Mucosa of descending colon (tissue), 3 donors: ENCODE measurements around the gene SCN4A. TPM values are rescaled to one million over a fixed set of nuclear protein-coding genes. Genes with fewer than 3 reads are reported as not detected.

Source experiments
- ATAC-seq: fragments of 200-7000 bp; cut with Tn5 transposase; one replicate; pipeline ENCODE4 v1.9.1; 2020; ENCODE audit warnings: mild to moderate bottlenecking, moderate library complexity
- DNase-seq, 3 donors: peaks; one replicate each; pipeline ENCODE4 v3.0.0-alpha.2; 2020
- H3K36me3 ChIP-seq: fragments of 200-600 bp; one replicate; pipeline ENCODE4 v1.8.0; 2021; ENCODE audit warnings: low read depth, mild to moderate bottlenecking
- H3K4me1 ChIP-seq: fragments of 200-600 bp; one replicate; pipeline ENCODE4 v1.8.0; 2021; ENCODE audit warnings: low read depth, mild to moderate bottlenecking
- H3K4me3 ChIP-seq: fragments of 200-600 bp; one replicate; pipeline ENCODE4 v1.8.0; 2021; ENCODE audit warnings: mild to moderate bottlenecking
- H3K9me3 ChIP-seq: fragments of 200-600 bp; one replicate; pipeline ENCODE4 v1.8.0; 2021; ENCODE audit warnings: mild to moderate bottlenecking
- intact Hi-C, 2 donors: fragments of 100-400 bp; cut with DNase I in 1 of 2; cut with micrococcal nuclease in 1 of 2; formaldehyde crosslinking; loops; one replicate each; pipeline versions ENCODE4 v1.11.0 to v1.11.1; 2022; cut with DNase I, micrococcal nuclease
- total RNA-seq, 3 donors: library from RNA; stranded (reverse); fragmentation: NEBNext Ultra II Directional in 2 of 3; extraction: Animal tissue kit (Norgen Biotek cat#: 25700) in 2 of 3; gene quantifications; one replicate each; pipeline versions ENCODE4 v1.2.1 to v1.2.4, GENCODE V29; 2021 to 2023
- TF ChIP-seq, protein P1 (sequence below): fragments of 200-600 bp; IDR thresholded peaks from one replicate; pipeline ENCODE4 v1.8.0; 2022; ENCODE audit warnings: antibody characterized with exemption, mild to moderate bottlenecking
- donor health status: DM: no; HTN: no; CAD: no; lungs with moderate emphysema.
- donor health status: DM: no; HTN: no; CAD: no.
- donor health status: DM: no; HTN: yes; CAD: no.

The SCN4A gene
- total RNA-seq, 3 donors from 2014 or later, result 0.10 to 0.75 (median 0.22) TPM

DNA sequence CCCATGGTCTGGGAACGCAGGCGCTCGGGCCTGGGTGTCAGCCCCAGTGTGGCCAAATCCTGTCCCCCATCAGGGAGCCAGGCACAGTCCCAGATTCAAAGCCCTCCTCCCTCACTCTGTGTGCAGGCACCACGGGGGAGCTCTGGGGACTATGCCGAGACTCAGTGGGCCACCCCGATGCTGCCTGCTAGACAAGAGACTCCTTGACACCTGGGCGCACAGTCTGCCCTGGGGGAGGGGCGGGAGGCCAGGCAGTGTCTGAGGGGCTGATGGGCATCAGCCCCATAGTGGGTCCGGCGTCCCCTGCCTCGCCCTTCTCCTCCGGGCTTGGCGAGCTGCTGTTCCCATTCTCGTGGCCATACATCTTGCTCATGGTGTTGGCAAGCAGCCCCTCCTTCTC is 32.1 kb downstream of the SCN4A start:
- intact Hi-C loops, result loop anchor here in 1 of 2 donors (10.0 kb wide), 1 partner anchor 84 kb away; the partner anchor contains the start of gene ICAM2
- no peak for ATAC-seq
- TF ChIP-seq, protein P1, sequence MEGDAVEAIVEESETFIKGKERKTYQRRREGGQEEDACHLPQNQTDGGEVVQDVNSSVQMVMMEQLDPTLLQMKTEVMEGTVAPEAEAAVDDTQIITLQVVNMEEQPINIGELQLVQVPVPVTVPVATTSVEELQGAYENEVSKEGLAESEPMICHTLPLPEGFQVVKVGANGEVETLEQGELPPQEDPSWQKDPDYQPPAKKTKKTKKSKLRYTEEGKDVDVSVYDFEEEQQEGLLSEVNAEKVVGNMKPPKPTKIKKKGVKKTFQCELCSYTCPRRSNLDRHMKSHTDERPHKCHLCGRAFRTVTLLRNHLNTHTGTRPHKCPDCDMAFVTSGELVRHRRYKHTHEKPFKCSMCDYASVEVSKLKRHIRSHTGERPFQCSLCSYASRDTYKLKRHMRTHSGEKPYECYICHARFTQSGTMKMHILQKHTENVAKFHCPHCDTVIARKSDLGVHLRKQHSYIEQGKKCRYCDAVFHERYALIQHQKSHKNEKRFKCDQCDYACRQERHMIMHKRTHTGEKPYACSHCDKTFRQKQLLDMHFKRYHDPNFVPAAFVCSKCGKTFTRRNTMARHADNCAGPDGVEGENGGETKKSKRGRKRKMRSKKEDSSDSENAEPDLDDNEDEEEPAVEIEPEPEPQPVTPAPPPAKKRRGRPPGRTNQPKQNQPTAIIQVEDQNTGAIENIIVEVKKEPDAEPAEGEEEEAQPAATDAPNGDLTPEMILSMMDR, result no peak
- H3K4me1 ChIP-seq, result no peaks in the 10 kb centered on the region
- no peaks in the 10 kb centered on the region for H3K9me3 ChIP-seq
- H3K36me3 ChIP-seq, result no peaks in the 10 kb centered on the region
- no peak overlapping the region for H3K4me3 ChIP-seq
- DNase-seq, result no peak

DNA sequence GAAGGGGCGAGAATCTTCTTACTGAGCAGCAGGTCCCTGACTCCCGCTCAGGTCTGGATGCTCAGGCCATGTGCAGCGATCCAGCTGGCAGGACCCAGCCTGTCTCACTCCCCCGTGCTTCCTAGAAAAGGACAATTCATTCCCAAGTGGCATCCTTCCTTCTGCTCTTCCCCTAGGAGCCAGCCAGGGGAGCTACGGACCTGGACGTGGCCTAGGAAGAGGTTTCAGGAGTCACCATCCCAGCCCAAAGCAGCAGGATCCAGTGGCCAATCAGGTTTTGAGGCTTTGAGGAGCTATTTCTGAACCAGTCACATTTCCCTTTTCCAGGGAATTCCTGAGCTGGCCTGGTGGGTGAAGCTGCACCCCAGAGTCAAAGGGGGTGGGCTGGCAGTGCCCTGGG is 32.8 kb downstream of the SCN4A start:
- no peaks in the 10 kb centered on the region for H3K4me1 ChIP-seq
- ATAC-seq (no peak), DNase-seq (no peak)
- H3K4me3 ChIP-seq, result no peak overlapping the region
- no peaks in the 10 kb centered on the region for H3K9me3 ChIP-seq
- no peaks in the 10 kb centered on the region for H3K36me3 ChIP-seq
- intact Hi-C loops, result loop anchor here in 1 of 2 donors (10.0 kb wide), 1 partner anchor 85 kb away; the partner anchor contains the start of gene ICAM2
- TF ChIP-seq, protein P1, result no peak

DNA sequence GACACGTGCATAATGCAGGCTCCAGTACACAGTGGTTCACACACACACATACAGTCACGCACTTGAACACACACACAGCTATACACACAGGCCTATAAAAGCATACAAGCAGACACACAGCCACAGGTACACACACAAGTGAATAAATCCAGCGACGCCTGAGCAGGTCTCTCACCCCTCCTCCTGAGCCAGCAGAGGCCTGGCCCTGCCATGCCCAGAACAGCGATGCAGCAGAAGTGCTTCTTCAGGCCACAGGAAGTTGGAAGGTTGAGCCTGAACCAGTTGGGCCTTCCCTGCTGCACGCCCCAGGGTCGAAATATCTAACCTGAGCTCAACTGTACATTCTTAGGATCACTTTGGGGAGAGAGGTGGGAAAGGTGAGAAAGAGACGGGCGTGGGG is 33.3 kb downstream of the SCN4A start:
- H3K4me1 ChIP-seq, result no peaks in the 10 kb centered on the region
- H3K4me3 ChIP-seq, result no peak overlapping the region
- H3K9me3 ChIP-seq, result no peaks in the 10 kb centered on the region
- no peaks in the 10 kb centered on the region for H3K36me3 ChIP-seq
- DNase-seq (no peak), ATAC-seq (no peak)
- intact Hi-C loops, result no loop called here
- TF ChIP-seq, protein P1, result no peak

DNA sequence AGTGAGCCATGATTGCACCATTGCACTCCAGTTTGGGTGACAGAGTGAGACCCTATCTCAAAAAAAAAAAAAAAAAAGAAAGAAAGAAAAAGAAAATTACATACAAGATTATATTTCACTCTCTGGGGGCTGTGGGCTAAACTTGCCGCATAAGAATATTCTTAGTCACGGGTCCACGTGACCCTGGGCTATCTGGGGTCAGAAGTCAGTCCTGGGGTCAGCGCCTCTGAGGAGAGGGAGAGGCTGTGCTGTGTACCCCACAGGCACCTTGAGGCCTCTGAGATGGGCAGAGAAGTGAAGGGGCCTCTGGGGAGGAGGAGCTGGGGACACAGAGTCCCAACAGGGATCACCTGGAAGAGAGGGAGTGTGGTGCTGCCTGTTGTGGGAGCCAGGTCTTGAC is 34.8 kb downstream of the SCN4A start:
- H3K4me1 ChIP-seq, result no peaks in the 10 kb centered on the region
- H3K36me3 ChIP-seq, result no peaks in the 10 kb centered on the region
- DNase-seq, result no peak
- intact Hi-C loops, result no loop called here
- H3K4me3 ChIP-seq, result no peak overlapping the region
- no peaks in the 10 kb centered on the region for H3K9me3 ChIP-seq
- ATAC-seq, result no peak
- TF ChIP-seq, protein P1, result no peak

DNA sequence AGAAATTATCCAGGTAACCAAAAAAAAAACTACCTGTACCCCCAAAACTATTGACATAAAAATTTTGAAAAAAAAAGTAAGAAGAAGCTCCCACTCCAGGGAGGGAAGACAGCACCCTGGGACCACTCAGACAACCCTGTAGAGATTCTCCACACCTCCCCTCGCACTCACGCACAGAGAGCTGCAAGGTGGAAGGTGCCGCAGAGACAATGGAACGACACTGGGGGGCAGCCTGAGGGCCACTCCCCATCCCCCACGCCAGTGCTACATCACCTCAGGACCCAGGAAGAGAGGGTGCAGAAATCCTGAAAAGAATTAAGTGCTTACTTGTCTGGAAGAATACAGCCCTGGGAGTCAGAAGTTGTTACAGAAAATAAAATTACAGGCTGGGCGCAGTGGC is 35.4 kb downstream of the SCN4A start:
- DNase-seq (no peak), ATAC-seq (no peak)
- TF ChIP-seq, protein P1, result no peak
- Histone ChIP-seq H3K4me1 (no peaks in the 10 kb centered on the region), H3K4me3 (no peak overlapping the region), H3K36me3 (no peaks in the 10 kb centered on the region), H3K9me3 (no peaks in the 10 kb centered on the region)
- intact Hi-C loops, result no loop called here
